ENCODE results near the gene PCGF3. TPM values are rescaled to one million over a fixed set of nuclear protein-coding genes. Genes with fewer than 3 reads are reported as not detected.
"Not testable (repeated sequence)": the region's sequence is repeated elsewhere in the genome, so short reads cannot be mapped to it uniquely, and the experiment has no call there.

PCGF3 gene
- total and polyA plus RNA-seq, 5 donors: 25.0 to 30.1 (median 27.1) TPM

DNA sequence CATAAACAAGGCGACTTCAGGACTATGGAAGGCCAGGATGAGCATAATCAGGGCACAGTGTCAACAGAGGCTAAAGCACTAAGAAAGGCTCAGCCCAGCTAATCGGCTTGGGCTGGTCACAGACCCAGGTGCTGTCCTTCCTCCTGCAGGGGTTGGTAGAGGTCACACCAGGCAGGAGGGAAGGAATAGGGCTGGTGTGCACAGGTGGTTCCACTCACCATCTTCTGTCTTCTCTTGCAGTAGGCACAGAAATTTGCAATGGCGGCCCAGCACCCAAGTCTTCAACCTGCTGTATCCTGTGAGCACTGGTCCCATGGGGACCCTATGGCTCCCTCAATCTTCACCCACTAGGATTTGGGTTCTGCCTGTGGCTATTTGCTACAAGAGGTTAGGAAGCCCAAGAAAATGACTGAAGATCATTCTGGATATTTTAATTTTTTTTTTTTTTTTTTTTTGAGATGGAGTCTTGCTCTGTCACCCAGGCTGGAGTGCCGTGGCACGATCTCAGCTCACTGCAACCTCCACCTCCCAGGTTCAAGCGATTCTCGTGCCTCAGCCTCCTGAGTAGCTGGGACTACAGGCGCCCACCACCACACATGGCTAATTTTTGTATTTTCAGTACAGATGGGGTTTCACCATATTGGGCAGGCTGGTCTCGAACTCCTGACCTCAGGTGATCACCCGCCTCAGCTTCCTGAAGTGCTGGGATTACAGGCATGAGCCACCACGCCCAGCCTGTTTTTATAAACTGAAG lies 35.6 kb upstream of the PCGF3 start:
- DNase-seq: peak in 2 of 3 donors; percentile 19 to 37
- ATAC-seq; H3K4me3 ChIP-seq (ENCODE audit: low read length); intact Hi-C loops (cut with DNase I); H3K27me3 ChIP-seq (ENCODE audit: control insufficient read depth, insufficient read depth); H3K27ac ChIP-seq (ENCODE audit: low read length); H3K9me3 ChIP-seq (ENCODE audit: control insufficient read depth, low read length); H3K4me1 ChIP-seq (ENCODE audit: control insufficient read depth, insufficient read depth, low read length): not testable (repeated sequence)
- 94% methylated on average over 11 of the region's 11 CpGs for WGBS

- no peak for DNase-seq
- intact Hi-C loops (cut with DNase I): no loop called here
- 91% methylated on average over 3 of the region's 3 CpGs for WGBS
- ATAC-seq: no peak
- Histone ChIP-seq H3K27me3 (ENCODE audit: control insufficient read depth, insufficient read depth) (no peaks in the 10 kb centered on the region), H3K4me1 (ENCODE audit: control insufficient read depth, insufficient read depth, low read length) (peaks cover 5% of the 10 kb centered on the region), H3K27ac (ENCODE audit: low read length) (no peak overlapping the region), H3K9me3 (ENCODE audit: control insufficient read depth, low read length) (no peaks in the 10 kb centered on the region), H3K4me3 (ENCODE audit: low read length) (no peak overlapping the region)
These were observed 33.9 kb upstream of the PCGF3 start for GRCh38 chr4:671769-672168.

DNA sequence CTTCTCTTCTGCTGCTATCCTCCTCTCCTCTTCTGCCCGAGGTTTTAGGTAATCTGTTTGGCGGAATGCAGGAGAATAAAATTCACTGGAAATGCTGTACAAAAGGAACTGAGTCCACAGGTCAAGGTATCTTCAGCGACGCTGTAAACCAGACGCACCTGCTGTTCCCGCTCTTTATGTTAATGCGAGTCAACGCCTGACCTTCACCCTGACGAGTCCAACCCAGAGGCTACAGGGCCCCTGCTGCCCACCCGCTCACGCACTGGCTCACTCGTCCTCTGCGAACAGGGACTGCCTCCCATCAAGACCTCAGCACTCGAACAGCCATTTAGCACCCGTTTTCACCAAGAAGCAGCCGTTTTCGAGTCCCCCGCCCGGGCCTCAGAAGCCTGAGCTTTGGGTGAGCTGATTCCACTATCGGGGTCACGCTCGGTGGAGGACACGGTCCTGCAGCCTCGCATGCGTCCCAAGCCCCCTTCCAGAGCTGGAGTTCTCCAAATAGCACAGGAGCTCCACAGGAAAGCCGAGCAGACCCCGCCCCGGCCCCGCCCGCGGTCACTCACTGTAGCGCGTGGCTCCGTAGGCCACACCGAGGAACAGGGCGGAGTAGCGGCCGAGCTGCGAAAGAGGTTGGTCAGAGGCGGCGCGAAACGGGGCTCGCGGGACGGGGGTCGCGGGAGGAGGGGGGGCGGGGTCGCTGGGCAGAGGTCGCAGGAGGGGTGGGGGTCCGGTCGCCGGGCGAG lies 32.1 kb upstream of the PCGF3 start:
- WGBS: 8% methylated on average over 55 of the region's 55 CpGs
- Histone ChIP-seq H3K27me3 (ENCODE audit: control insufficient read depth, insufficient read depth) (no peaks in the 10 kb centered on the region), H3K4me3 (ENCODE audit: low read length) (peak overlapping the region; percentile 72), H3K9me3 (ENCODE audit: control insufficient read depth, low read length) (no peaks in the 10 kb centered on the region), H3K27ac (ENCODE audit: low read length) (peak overlapping the region; percentile 37), H3K4me1 (ENCODE audit: control insufficient read depth, insufficient read depth, low read length) (peaks cover 5% of the 10 kb centered on the region)
- ATAC-seq (peak; percentile 34 to 35), DNase-seq (peak; percentile 67 to 87 (median 86))
- intact Hi-C loops (cut with DNase I): no loop called here

DNA sequence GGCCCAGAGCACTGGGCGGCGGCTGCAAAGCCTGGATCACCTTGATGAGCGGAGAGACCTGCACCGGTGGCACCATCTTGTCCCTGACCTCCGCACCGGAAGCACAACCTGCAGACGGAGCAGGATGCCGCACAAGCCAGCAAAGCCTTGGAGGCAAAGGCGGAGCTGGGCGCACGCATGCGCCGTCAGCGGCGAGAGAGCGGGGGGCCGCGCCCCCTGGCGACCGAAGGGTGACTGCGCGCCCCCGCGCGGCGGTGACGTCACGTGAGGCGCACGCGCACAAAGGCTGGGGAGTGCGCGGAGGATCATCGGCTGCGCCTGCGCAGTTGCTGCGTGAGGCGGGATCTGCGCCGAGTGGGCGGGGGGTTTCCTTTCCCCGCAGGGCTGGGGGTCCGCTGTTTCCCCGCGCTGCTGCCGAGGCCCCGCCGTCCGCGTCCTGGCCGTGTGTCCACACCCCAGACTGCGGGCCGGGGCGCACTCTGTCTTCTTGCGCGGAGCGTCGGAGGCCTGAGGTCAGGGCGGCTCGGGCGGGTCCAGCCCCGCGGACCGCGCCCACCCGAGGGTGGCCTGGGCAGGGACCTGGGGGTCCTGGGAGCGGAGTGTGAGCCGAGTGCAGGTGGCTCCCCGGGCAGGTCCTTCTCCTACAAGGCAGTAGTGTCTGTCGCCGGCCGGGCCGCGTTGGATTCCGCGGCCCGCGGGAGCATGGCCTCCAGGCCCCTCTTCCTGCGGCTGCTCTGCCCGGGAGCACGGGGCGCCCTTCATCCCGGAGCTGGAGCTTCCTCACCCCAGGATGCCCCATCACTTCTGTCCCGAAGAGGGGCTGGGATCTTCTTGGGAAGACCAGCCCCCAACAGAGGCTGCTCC lies 31.2 kb upstream of the PCGF3 start, which contains the start of the genes ATP5ME and MYL5:
ATP5ME (minus strand) TSS at position 105 of the 864 bp plus-strand sequence; CDS start at position 76, 29 bp downstream.
MYL5 (plus strand) TSS at position 371 of the 864 bp plus-strand sequence. CDS start 3,485 bp downstream, outside the sequence.
- no peaks in the 10 kb centered on the region for H3K27me3 ChIP-seq (ENCODE audit: control insufficient read depth, insufficient read depth)

GRCh38 chr4:675036-675882 lies 30.4 kb upstream of the PCGF3 start:
- H3K9me3 ChIP-seq (ENCODE audit: control insufficient read depth, low read length): no peaks in the 10 kb centered on the region
- intact Hi-C loops (cut with DNase I): no loop called here
- peaks cover 5% of the 10 kb centered on the region for H3K4me1 ChIP-seq (ENCODE audit: control insufficient read depth, insufficient read depth, low read length)
- peak in 2 of 3 donors; percentile 76 to 80 for DNase-seq
- ATAC-seq: peak; percentile 5 to 29
- no peaks in the 10 kb centered on the region for H3K27me3 ChIP-seq (ENCODE audit: control insufficient read depth, insufficient read depth)
- H3K4me3 ChIP-seq (ENCODE audit: low read length): peak overlapping the region; percentile 66
- WGBS: 65% methylated on average over 26 of the region's 26 CpGs
- no peak overlapping the region for H3K27ac ChIP-seq (ENCODE audit: low read length)

More for the DNA sequence above, 31.2 kb upstream of the PCGF3 start, which contains the start of the genes ATP5ME and MYL5:
- Histone ChIP-seq H3K4me3 (ENCODE audit: low read length) (peak within 1 kb of the TSS; percentile 72), H3K27ac (ENCODE audit: low read length) (peak within 1 kb of the TSS; percentile 70), H3K4me1 (ENCODE audit: control insufficient read depth, insufficient read depth, low read length) (peaks cover 5% of the 10 kb centered on the region), H3K9me3 (ENCODE audit: control insufficient read depth, low read length) (no peaks in the 10 kb centered on the region)
- intact Hi-C loops (cut with DNase I): no loop called here
- ATAC-seq (peak; percentile 89 to 92), DNase-seq (peak; percentile 97 to 99 (median 99))
- under 1% methylated on average over 84 of the region's 84 CpGs for WGBS

DNA sequence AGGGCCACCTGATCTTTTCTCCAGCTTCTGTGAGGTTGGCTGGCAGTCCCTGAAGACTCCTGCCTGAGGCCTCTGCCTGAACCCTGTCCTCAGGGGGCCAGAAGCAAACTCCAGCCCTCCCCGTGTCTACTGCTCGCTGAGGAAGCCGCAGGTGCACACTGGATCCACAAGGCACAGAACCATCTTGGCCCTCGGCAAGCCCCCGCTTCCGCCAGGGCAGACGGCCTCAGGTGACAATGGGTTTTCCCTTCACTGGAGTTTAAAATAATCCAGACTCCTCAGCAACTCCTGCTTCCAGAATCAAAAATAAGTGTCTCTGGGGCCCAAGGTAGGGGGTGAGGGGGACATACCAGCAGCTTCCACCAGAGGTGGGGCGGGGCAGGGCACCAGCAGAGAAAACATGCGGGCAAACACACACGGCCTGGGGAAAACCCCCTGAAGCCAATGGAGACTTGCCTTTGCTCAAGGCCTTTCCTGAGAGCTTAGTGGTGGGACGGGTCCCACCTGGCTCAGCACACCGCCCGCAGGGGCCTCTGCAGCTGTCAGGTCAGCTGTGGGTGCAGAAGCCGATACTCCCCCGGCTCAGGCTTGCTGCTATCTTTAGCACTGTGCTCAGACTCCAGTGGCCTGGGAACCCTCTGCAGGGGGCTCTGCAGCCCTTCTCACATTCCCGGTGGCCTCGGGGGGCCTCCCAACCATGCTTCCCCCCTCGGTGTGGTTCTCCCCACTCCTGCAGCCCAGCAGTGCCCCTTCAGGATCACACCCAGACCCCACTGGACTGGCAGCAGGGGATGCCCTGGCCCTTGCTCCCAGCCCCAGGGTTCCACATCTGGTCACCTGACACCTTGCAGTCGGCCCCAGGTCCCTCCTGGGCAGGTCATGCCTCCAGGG lies 29.4 kb upstream of the PCGF3 start:
- WGBS: 61% methylated on average over 19 of the region's 19 CpGs
- Histone ChIP-seq H3K9me3 (ENCODE audit: control insufficient read depth, low read length) (no peaks in the 10 kb centered on the region), H3K27ac (ENCODE audit: low read length) (no peak overlapping the region), H3K27me3 (ENCODE audit: control insufficient read depth, insufficient read depth) (no peaks in the 10 kb centered on the region), H3K4me3 (ENCODE audit: low read length) (no peak overlapping the region), H3K4me1 (ENCODE audit: control insufficient read depth, insufficient read depth, low read length) (peaks cover 5% of the 10 kb centered on the region)
- ATAC-seq: no peak
- peak in 1 of 3 donors; percentile 60 for DNase-seq
- intact Hi-C loops (cut with DNase I): no loop called here

- H3K27ac ChIP-seq (ENCODE audit: low read length): no peak overlapping the region
- intact Hi-C loops (cut with DNase I): no loop called here
- WGBS: 80% methylated on average over 8 of the region's 8 CpGs
- ATAC-seq (no peak), DNase-seq (no peak)
- H3K9me3 ChIP-seq (ENCODE audit: control insufficient read depth, low read length): no peaks in the 10 kb centered on the region
- H3K4me1 ChIP-seq (ENCODE audit: control insufficient read depth, insufficient read depth, low read length): peaks cover 5% of the 10 kb centered on the region
- H3K4me3 ChIP-seq (ENCODE audit: low read length): no peak overlapping the region
- H3K27me3 ChIP-seq (ENCODE audit: control insufficient read depth, insufficient read depth): no peaks in the 10 kb centered on the region
These were observed 28.8 kb upstream of the PCGF3 start for GRCh38 chr4:676871-677235.

GRCh38 chr4:677431-678293 lies 28.0 kb upstream of the PCGF3 start:
- no peak overlapping the region for H3K4me3 ChIP-seq (ENCODE audit: low read length)
- H3K9me3 ChIP-seq (ENCODE audit: control insufficient read depth, low read length): no peaks in the 10 kb centered on the region
- no peak for ATAC-seq
- peaks cover 5% of the 10 kb centered on the region for H3K4me1 ChIP-seq (ENCODE audit: control insufficient read depth, insufficient read depth, low read length)
- intact Hi-C loops (cut with DNase I): no loop called here
- 69% methylated on average over 26 of the region's 26 CpGs for WGBS
- no peaks in the 10 kb centered on the region for H3K27me3 ChIP-seq (ENCODE audit: control insufficient read depth, insufficient read depth)
- no peak overlapping the region for H3K27ac ChIP-seq (ENCODE audit: low read length)
- DNase-seq: peak in 2 of 3 donors; percentile 59 to 62

All from right cardiac atrium (tissue), 5 donors.